Stimulated activated CD8-positive, alpha-beta memory T cell treated with anti-CD3 and anti-CD28 coated beads, Interleukin-7, amount 100 ng/mL, for 24 hours (primary cell): ENCODE results near the gene STXBP5.

Experiments
- DNase-seq: peaks from one replicate; pipeline ENCODE4 v3.0.0-alpha.2; 2020; ENCODE audit warnings: low read depth

STXBP5 gene

GRCh38 chr6:147438758-147439528 lies 234.7 kb downstream of the STXBP5 start:
- no peak for DNase-seq
